GM12865 (cell line): ENCODE data around the gene ABLIM3.

ENCODE experiments used
- DNase-seq: peaks from one replicate; pipeline ENCODE4 v3.0.0; 2010; ENCODE audit warnings: low read depth
- H3K4me3 ChIP-seq: 2 replicates; pipeline ENCODE4 v1.5.1; 2011; ENCODE audit warnings: mild to moderate bottlenecking, low read depth, low read length, control low read depth
- TF ChIP-seq, protein P1 (sequence below): IDR thresholded peaks from 2 replicates; pipeline ENCODE4 v1.5.1; 2011; ENCODE audit warnings: low read length, control low read depth, low read depth, inconsistent platforms; ENCODE audit not compliant: insufficient read depth; ENCODE audit errors: missing control alignments

ABLIM3 gene

DNA sequence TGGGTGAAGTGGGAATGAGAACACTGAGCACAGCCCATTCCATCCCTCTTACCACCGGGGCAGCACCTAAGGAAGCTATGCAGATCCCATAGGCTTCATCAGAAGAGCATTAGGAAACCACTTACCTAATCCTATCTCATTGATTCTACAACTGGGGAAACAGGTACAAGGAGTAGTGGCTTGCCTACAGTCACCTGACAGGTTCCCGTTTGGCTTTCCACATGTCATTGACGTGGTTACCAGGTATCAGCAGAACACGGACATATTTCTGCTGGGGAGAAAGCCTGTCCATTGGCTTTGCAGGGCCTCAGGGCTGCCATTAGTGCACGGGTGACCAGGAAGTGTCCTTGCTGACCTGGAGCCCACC, 141.7 kb downstream of the ABLIM3 start:
- H3K4me3 ChIP-seq = no peak overlapping the region
- no peak for DNase-seq
- TF ChIP-seq, protein P1, sequence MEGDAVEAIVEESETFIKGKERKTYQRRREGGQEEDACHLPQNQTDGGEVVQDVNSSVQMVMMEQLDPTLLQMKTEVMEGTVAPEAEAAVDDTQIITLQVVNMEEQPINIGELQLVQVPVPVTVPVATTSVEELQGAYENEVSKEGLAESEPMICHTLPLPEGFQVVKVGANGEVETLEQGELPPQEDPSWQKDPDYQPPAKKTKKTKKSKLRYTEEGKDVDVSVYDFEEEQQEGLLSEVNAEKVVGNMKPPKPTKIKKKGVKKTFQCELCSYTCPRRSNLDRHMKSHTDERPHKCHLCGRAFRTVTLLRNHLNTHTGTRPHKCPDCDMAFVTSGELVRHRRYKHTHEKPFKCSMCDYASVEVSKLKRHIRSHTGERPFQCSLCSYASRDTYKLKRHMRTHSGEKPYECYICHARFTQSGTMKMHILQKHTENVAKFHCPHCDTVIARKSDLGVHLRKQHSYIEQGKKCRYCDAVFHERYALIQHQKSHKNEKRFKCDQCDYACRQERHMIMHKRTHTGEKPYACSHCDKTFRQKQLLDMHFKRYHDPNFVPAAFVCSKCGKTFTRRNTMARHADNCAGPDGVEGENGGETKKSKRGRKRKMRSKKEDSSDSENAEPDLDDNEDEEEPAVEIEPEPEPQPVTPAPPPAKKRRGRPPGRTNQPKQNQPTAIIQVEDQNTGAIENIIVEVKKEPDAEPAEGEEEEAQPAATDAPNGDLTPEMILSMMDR = no peak

DNA sequence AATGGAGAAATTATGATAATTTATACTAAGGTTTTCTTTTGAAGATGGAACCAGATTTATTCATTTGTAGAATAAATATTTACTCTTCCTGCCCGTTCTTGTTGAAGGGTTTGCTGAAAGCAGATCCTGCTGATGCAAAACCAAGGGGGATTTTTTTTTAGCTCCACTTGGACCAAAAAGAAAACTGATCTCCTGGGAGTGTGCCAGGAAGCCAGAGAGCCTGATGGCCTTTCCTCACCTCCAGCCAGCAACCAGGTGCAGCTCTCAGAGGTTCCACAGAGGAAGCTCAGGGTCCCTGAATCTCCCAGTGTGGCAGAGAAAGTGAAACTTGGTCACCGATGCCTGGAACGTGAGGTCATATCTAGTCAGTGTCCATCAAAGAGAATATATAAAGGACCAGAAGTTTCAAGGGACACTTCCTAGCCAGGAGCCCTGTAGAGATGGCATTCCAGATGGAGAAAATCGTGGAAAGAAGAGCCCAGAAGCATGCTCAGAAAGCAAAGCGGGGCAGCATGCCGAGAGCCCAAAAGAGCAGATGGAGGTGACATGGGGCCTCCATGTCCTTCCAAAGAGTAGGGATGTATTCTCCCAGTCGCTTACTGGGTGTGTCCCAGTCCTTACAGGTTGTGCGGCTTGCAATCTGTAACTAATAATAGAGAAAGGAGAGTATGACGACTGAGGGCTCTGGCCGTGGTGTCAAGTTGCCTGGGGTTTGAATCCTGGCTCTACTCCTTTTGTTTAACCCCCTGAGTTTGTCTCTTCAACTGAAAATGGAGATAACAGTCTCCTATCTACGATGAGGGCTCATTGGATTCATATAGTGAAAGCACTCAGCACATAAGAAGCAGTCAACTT, 142.6 kb downstream of the ABLIM3 start:
- no peak overlapping the region for H3K4me3 ChIP-seq
- TF ChIP-seq, protein P1 = no peak
- DNase-seq = no peak

DNA sequence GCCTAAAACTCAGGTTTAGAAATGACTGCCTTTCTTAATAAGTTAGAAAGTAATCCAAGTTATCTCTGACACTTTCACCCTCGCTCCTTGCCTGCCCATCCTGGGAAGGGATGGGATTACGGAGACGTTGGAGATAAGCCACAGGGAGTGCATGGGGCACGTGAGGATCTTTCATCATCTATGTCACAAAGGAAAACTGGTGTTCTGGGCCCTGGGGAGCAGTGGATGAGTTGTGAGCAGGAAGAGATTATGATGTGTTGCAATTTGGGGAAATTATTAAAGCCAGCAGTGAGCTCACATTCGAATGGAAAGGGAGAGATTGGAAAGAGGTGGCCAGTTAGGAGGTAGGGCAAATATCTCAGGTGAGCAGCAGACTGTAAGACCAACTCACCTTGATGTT, 143.2 kb downstream of the ABLIM3 start:
- no peak overlapping the region for H3K4me3 ChIP-seq
- DNase-seq = no peak
- TF ChIP-seq, protein P1 = no peak

DNA sequence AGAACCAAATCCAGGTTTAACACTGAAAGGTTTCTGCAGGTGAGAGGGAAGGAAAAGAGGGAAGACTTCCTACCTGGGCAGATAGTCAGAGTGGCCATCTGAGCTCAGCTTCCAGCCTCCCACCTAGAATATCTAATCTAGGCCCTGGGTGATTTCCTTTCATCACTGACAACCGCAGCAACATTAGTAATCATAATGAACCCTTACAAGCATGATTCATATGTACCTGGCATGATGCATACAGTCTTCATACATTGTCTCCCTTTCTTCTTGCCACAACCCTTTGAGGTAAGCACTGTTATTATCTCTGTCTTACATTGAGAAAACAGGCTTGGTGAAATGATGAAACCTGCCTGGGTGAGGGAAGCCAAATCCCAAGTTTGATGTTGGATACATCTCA, 143.9 kb downstream of the ABLIM3 start:
- DNase-seq = no peak
- H3K4me3 ChIP-seq = no peak overlapping the region
- TF ChIP-seq, protein P1 = no peak

DNA sequence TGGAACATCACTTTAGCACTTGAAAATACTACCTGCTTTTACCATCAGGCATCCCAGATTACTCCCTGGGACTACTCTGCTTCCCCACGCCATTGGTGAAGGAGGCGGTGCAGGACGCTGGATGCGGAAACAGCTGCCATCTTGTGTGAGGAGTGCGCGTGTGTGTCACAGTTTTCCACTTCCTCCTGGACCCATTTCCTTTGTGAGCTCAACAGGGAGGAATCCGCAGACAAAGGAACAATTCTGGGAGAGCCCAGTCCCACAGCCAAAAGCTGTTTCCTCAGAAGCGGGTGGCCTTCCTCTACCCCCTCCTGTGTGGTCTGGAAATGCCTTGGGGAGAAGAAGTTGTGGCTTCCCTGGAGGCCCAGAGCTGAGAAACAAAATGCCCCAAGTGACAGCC, 147.1 kb downstream of the ABLIM3 start:
- TF ChIP-seq, protein P1 = no peak
- DNase-seq = no peak
- no peak overlapping the region for H3K4me3 ChIP-seq

DNA sequence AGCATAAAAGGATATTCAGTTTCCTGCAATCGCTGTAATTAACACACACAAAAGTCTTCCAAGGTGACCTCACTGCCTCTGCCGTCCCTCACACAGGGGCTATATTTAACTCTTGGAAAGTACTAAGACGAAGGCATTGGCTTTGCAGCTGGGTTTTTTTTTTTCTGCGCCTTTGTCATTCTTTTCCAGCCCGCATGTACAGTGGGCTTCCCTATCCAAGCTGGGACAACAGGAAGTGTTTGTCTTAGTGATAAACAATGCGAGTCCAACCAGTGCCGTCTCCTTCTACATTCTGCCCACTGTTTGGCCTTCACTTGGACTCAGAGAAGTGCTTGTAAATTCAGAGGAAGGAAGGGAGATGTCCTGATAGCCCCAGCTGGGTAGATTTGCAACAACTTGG, 148.0 kb downstream of the ABLIM3 start:
- no peak overlapping the region for H3K4me3 ChIP-seq
- TF ChIP-seq, protein P1 = no peak
- no peak for DNase-seq
